ENCODE results near the gene SUN3.

DNA sequence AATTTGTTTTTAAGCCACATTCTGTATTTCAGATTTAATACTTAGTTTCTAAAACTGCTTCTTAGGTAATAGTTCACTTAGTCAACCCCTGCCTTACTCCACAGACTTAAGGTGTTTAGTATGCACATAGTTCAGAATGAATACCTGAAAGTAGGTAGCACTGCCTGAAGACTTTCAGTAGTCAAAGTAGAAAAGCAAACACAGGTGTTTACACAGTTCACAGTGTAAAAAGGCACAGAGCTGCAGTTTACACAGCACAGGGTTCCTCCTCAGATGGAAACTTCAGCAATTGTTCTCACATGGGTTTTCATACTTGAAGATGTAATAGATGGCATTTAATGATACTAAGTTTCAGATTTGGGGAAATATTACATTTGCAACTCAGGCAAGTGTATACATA, 77.5 kb downstream of the SUN3 start:
- TF ChIP-seq, protein P1, sequence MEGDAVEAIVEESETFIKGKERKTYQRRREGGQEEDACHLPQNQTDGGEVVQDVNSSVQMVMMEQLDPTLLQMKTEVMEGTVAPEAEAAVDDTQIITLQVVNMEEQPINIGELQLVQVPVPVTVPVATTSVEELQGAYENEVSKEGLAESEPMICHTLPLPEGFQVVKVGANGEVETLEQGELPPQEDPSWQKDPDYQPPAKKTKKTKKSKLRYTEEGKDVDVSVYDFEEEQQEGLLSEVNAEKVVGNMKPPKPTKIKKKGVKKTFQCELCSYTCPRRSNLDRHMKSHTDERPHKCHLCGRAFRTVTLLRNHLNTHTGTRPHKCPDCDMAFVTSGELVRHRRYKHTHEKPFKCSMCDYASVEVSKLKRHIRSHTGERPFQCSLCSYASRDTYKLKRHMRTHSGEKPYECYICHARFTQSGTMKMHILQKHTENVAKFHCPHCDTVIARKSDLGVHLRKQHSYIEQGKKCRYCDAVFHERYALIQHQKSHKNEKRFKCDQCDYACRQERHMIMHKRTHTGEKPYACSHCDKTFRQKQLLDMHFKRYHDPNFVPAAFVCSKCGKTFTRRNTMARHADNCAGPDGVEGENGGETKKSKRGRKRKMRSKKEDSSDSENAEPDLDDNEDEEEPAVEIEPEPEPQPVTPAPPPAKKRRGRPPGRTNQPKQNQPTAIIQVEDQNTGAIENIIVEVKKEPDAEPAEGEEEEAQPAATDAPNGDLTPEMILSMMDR (conservative IDR thresholded peaks at IDR 0.05) = no peak
- TF ChIP-seq ZFX (IDR thresholded peaks at IDR 0.05) = no peak

Data from C4-2B (cell line).